Retinal pigment epithelial cell (primary cell): ENCODE measurements around the gene BTBD10.

Experiments
- DNase-seq: peaks from one replicate; pipeline ENCODE4 v3.0.0-alpha.2; 2010; ENCODE audit warnings: low read depth
- H3K4me3 ChIP-seq: 2 replicates; pipeline ENCODE4 v1.5.1; 2011; ENCODE audit warnings: mild to moderate bottlenecking, low read length, control low read depth, moderate library complexity
- CTCF ChIP-seq: conservative IDR thresholded peaks from 2 replicates; pipeline ENCODE4 v1.5.1; 2011; ENCODE audit warnings: low read depth, low read length, control low read depth, inconsistent platforms

Gene BTBD10

DNA sequence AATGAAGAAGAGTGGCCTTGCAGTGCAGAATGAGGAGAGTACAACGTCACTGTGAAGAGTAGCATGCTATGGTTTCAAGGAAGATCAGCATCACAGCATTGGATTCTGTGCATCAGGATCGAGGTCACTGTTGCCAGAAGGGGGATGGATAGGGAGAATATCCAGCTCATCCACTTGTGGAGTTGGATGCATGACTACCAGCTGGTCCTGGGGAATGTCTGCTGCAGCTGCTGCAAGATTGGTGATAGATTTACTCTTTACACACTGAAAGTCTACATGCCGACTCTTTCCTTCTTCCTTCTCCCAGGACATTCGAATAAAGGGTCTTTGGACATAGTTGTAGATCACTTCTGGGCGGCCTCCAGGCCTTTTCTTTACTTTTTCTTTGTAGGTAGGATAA, 74.3 kb downstream of the BTBD10 start:
- DNase-seq, result no peak
- H3K4me3 ChIP-seq, result no peak overlapping the region
- no peak for TF ChIP-seq CTCF

DNA sequence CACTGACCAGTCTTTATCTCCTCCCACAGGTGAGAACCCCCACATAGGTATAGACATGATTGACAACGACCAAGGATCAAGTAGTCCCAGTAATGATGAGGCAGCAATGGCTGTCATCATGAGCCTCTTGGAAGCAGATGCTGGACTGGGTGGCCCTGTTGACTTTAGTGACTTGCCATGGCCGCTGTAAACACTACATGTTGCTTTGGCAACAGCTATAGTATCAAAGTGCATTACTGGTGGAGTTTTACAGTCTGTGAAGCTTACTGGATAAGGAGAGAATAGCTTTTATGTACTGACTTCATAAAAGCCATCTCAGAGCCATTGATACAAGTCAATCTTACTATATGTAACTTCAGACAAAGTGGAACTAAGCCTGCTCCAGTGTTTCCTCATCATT, 76.5 kb downstream of the BTBD10 start:
- H3K4me3 ChIP-seq, result no peak overlapping the region
- no peak for TF ChIP-seq CTCF
- DNase-seq, result no peak

- peak; percentile 76 for TF ChIP-seq CTCF
- DNase-seq, result peak; percentile 7
- no peak overlapping the region for H3K4me3 ChIP-seq
These were observed 77.9 kb downstream of the BTBD10 start for GRCh38 chr11:13384908-13385640.

DNA sequence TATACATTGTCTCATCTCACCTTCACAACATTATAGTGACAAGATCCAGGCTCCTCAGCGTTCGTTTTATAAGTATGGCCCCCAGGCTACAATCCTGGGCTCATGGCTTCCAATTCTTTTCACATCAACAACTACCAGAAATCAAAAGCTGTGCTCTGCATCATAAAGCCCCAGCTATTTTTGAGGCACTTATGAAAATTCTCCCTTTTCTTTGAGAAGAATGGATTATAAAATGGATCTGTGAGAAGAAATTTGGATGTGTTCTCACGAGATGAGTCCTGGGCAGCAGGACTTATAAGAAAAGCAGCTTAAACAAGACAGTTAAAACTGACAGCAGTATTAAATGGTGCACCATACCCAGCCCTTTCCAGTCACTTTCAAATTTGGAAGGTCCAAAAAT, 80.3 kb downstream of the BTBD10 start:
- DNase-seq, result no peak
- no peak for TF ChIP-seq CTCF

GRCh38 chr11:13380731-13381130, 82.3 kb downstream of the BTBD10 start:
- DNase-seq, result no peak
- TF ChIP-seq CTCF, result no peak
- no peak overlapping the region for H3K4me3 ChIP-seq

More for the DNA sequence above, 80.3 kb downstream of the BTBD10 start:
- H3K4me3 ChIP-seq, result no peak overlapping the region

DNA sequence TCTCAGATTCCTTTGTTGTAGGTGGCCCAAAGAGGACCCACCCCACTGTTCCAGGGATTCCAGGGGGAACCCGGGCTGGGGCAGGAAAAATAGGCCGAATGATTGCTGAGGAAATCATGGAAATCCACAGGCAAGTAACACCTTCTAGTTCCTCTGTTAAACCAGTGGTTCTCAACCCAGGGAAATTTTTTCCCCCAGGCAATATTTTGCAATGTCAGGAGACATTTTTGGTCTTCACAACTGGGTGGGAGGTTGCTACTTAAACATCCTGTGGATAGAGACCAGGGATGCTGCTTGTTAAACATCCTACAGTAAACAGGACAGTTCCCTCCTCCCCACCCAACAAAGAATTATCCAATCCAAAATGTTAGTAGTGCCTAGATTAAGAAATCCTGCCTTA, 84.7 kb downstream of the BTBD10 start:
- no peak for TF ChIP-seq CTCF
- no peak overlapping the region for H3K4me3 ChIP-seq
- DNase-seq, result no peak

DNA sequence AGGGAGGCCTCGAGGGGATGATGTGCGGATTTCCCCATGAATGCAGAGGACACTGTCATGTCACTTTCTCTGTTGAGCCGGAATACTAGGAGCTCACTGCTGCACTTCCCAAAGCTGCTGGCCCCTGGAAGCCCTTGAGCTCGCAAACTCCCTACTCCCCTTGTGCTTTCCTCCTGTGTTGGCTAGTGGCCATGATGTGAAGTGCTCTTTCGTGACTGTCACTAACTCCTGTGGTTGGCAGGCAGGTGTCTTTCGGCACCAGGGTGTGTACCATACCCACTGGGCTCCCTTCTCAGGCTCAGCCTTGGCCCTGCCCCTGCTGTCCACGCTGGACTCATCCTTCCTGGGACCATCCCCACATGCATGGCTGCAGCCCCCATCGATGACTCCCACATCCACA, 86.2 kb downstream of the BTBD10 start:
- no peak for DNase-seq
- H3K4me3 ChIP-seq, result no peak overlapping the region
- TF ChIP-seq CTCF, result no peak
